Prostate gland (tissue), 2 donors: Measurements from ENCODE around the gene RRAS2.
"Not testable (repeated sequence)": the region's sequence is repeated elsewhere in the genome, so short reads cannot be mapped to it uniquely, and the experiment has no call there.

ENCODE experiments used
- CTCF ChIP-seq, 4 experiments: fragments of 200-600 bp in 2 of 4; fragments of 450-650 bp in 2 of 4; sonication (generic) in 2 of 4; IDR thresholded peaks; 1 replicate in 3 of 4; 2 replicates in 1 of 4; pipeline ENCODE4 v1.5.1; 2016 to 2019; ENCODE audit warnings: antibody characterized with exemption in 4 of 4, mild to moderate bottlenecking in 2 of 4, moderate library complexity in 2 of 4
- POLR2A ChIP-seq: fragments of 450-650 bp; IDR thresholded peaks from one replicate; pipeline ENCODE4 v1.6.1; 2016; ENCODE audit warnings: antibody characterized with exemption, mild to moderate bottlenecking
- POLR2AphosphoS5 ChIP-seq: sonication (generic); formaldehyde crosslinking; IDR thresholded peaks from one replicate; pipeline ENCODE4 v1.6.1; 2017; ENCODE audit warnings: antibody characterized with exemption

GRCh38 chr11:14406116-14406515, 47.1 kb upstream of the RRAS2 start:
- not testable (repeated sequence) for TF ChIP-seq CTCF (IDR thresholded peaks at IDR 0.05); POLR2A; POLR2AphosphoS5
